Epidermal melanocyte (primary cell): Measurements from ENCODE around the gene SOX2.

Experiments
- DNase-seq: peaks from one replicate; pipeline ENCODE4 v3.0.0; 2011; ENCODE audit warnings: low spot score; ENCODE audit not compliant: insufficient read length

The SOX2 gene

DNA sequence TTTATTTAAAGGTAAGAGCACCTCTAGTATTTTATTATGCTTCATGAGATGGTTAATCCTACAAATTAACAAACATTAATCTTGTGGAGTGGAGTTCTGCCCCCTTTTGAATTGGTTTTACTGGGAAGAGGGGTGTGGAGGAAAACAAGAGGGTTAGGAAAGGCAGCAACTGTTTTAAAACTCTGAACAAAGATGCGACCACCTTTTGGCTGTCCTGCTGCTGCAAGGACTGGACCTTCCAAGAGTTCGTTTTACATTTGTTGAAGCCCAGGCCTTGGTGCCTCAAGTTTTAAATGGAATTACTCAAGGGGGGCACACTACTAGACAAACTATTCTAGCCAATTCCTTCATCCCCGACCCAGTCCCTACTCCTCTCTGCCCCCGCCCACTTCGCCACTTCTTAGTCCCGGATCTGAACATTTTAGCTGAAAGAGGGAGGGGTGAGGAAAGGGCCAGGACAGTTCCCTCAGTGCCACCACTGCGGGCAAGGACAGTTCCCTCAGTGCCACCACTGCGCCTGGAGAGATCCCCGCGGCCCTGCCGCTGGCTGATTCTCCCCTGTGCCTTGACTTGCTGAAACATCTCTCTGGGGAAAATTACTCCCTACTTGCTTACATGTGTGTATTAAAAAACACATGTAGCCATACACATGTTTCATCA is 11.2 kb downstream of the SOX2 start:
- no peak for DNase-seq

- DNase-seq = no peak
These were observed 12.0 kb downstream of the SOX2 start for GRCh38 chr3:181723625-181724191.

GRCh38 chr3:181724192-181724965 is 12.7 kb downstream of the SOX2 start:
- DNase-seq = no peak

- DNase-seq = no peak
These were observed 13.5 kb downstream of the SOX2 start for GRCh38 chr3:181725131-181725731.

DNA sequence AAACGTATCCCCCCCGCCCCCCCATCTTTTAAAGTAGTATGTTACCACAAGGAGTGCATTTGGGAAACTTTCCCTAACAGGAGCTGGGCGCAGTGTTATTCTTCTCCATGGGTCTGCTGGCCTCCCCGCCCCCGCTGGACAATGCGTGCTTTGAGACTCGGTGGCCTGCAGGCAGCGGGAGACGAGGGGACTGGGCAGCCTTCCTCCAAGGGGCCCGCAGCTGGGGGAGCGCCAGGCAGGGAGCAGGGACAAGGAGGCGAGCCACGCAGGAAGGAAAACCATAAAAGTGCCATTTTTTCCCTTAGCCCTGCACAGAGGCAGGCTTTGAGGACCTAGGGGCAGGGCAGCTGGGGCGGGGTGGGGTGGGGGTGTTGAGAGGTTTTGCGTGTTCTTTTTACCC is 14.1 kb downstream of the SOX2 start:
- DNase-seq = no peak

DNA sequence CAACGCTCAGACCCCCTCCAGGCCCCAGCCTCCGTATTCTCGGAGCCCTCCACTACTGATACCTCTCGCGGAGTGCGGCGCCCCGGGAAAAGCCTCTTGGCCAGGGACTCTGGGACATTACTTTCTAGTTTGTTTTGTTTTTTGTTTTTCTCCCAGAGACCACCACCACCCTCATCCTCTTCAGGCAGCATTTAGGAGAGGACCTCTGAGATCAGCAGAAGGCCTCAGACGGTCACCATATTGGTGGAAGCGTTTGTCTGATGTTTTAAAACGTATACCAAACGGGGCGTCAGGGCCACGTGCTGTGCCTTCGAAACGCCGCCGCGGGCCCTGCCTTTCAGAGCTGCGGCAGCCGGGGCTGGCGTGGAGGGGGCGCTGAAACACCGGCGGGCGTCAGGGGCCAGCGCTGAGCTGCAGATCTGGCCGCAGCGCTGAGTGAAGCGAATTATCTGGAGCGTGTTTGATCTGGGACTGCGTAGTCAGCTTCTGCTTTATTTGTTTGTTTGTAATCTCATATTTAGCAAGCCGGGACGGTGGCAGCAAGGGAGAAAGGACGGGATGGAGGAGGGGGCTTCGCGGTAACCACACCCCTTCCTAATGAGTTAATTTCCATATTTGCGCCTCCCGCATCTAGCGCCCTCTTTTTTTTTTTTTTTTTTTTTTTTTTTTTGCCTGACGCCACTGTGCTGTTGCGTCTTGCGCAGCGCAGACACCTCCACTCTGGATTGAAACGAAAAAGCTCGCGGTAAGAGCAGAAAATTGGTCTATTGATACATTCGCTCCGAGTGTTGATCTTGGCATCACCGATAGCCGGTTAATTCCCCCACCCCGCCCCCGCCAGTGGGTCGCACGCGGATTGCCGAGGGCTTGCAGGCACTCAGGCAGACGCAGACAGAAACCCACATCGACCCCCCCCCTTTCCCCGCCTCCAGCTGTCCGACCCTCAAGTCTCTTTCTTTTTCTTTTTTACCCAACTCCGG is 14.9 kb downstream of the SOX2 start:
- DNase-seq = no peak

DNA sequence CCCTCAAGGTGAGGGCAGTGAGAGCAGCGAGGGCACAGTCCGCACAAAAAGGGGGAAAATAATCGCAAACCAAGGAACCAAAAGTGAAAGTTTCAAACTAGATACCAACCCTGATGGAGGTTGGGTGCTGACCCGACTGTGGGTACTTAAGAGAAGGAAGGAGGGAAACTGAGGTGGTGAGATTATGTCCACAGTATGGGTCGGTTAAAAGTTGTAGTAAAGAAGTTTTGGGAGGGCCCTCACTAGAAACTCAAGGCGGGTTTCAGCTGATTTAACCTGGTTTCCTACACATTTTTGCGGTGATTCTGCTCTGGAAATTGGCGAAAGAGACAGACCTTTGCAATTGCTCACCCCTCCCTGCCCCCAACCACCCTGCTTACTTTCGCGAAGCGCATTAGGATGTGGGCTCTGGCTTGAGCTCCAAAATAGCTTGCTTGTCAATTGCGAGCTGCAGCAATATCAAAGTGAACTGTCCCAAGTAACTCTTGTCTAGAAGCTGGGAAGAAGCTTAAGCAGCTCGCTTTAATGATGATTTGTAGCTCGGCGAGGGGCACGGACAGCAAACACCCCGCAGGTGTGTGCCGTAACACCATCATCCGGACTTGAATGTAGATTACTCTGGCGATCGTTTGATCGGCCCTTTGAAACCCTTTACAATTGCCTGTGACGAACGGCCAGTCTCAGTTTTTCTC is 15.8 kb downstream of the SOX2 start:
- no peak for DNase-seq

DNA sequence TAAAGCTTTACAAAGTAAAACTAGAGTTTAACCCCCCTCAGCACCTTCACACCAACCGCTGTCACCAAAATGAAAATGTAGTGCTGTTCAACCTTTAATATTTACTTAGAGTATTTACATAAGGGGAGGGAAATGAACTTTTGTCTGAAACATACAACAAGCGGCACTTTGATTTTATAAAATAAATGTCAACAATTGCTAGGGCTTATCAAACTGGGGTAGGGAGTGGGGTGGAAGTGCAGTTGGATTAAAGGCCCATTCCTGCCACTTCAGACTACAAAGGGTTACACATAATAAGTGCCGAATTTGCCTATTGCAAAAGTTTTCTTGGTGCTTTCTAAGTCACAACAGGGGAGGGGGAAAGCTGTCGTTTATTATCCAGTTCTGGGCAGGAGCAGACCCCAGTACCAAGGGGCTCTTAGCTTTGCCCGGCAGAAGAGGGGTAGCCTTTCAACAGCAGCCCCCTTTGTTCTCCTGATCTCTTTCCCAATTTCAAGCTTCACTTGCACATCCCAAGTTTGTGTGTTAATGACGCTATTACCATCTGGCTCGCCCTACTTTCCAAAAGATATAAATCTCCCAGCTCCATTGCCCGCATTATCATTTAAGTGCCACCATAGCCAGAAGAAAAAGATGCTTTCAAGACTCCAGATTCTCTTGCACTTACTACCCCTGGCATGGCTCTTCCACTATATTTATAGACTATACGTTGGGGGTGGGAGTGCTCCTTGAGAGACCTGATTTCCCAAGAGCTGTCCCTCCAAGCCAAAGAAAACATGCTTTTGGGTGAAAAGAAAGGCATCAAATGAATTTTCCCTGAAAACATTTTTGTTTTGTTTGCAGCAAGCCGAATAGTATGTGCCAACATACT is 17.0 kb downstream of the SOX2 start:
- DNase-seq = no peak

DNA sequence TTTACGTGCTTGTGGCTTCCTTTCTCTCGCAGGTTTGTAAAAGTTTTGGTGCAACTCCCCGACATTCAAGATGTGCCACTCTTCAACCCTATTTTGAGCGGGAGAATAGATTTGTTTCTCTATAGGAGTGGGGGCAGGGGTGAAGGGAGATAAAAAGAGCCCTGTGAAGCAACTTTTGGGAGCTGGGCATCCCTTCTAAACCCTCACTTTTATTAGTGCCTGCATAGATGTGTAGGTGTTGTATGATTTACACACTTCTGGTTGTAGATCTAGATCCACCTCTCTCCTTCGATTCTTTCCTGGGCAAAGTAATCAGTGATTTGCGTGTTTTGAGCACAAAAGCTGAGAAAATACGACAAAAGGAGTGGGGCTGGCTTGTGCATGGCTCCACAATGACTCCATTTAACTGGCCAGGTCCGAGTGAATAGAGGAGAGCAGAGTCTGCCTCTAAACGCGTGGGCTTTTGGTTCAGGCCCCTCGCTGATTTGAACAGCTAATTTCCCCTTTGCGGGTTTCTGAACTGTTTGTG is 17.7 kb downstream of the SOX2 start:
- DNase-seq = no peak

DNA sequence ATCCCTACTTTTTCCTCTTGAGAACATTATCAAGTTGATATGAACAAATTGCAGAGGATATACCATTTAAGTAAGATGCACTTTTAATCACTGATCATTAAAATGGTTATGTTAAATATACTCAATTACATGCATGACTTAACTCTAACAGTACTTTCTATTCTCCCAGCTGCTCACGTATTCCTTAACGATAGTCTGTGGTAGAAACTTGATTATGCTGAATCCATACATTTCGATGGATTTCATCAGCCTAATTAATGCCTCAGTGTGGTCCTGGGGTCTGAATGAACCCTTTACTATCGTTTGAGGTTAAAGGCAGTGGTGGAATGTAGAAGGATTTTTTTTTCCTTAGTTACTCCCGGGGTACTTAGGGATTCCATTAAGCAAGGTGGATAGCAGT is 18.6 kb downstream of the SOX2 start:
- DNase-seq = no peak

- no peak for DNase-seq
These were observed 19.2 kb downstream of the SOX2 start for GRCh38 chr3:181730934-181731333.

DNA sequence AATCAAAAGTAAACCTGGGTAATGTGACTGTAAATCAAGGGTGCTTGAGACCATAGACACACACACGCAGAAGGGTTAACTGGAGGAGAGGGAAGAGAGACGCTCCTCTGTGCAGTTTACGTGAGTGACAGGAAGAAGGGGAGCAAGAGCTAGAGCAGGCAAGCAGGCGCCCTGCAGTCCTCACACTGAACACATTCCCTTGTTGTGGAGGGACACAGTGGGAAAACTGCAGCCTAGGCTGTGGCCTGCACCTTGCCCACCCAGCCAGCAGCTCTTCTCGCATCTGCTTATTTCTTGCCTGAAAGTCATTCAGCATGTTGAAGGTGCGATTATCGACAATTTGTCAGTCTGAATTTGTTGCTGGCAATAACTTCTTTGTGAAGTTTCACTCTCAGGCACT is 24.2 kb downstream of the SOX2 start:
- no peak for DNase-seq

GRCh38 chr3:181738551-181738950 is 26.8 kb downstream of the SOX2 start:
- DNase-seq = no peak

DNA sequence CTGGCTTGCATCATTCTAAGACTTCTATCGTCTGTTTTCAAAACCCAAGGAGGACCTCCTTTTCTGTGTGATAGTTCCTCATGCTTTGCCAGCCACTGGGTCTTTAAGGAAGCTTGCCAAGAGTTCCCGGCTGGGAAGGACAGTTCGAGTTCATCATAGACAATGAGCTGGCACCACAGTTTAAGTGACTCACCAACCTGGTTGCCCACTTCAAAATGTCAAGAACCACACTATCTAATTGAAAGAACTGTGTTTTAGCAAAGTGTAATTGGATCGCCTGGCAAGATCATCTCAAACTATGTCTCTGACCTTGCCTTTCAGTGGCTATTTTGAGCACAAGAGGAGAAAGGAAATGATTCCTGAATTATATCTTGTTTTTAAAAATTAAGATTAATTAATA is 27.9 kb downstream of the SOX2 start:
- DNase-seq = no peak

DNA sequence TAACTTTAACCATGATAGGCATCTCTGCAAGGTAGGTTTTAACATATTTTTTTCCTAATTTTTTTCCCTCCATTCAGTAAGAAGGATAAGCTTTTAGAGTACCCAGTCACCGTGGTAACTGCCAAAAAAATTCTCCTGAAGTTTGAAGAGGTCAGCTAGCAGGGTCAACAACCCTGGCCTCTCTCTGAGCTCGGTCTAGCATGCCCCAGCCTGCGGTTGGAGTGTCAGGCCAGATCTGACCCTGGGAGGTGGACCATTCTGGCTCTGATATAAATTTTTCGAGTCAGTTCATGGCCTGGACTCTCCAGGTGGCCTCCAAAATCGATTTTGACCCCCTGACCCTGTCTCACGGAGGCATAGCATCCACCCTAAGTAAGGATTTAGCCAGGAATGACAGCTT is 29.7 kb downstream of the SOX2 start:
- no peak for DNase-seq

DNA sequence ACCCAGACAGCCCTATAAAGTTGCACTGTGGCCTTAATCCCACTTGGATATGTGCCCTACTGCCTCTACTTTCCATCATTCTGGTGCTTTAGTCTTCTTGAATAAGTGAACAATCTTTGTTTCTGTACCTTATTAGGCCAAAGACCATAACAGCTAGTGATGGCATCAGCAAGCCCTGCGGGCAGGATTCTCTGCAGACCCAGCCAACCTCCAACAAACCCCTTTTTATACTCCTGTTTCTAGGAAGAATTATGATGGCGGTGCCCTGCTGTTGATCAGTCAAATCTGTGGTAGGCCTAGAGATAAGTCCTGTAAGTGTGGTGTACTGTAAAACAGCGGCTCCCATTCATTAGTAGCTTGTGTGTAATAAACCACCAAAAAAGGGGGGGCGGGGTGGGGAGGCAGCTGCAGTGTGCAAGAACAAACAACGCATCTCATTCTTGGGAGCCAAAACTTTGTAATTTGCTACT is 40.5 kb downstream of the SOX2 start:
- no peak for DNase-seq

DNA sequence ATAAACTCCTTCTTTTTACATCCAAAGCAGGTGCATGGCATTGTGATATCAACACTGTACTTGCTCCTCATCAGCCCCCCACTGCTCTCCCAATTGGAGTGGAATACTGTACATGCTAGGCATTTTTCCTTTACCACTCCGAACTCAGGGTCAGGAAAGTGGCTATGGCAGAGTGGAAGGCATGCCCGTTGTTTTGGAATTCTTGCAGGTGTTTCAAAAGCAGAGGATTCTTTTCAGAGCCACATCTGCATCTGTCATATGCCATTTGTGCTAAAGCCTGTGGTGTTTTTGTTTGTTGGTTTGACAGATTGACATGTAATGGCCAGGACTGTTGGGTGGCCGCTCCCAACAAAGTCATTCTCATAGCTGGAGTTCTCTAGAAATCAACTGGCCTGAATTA is 41.7 kb downstream of the SOX2 start:
- no peak for DNase-seq

- DNase-seq = no peak
These were observed 44.2 kb downstream of the SOX2 start for GRCh38 chr3:181755959-181756358.

DNA sequence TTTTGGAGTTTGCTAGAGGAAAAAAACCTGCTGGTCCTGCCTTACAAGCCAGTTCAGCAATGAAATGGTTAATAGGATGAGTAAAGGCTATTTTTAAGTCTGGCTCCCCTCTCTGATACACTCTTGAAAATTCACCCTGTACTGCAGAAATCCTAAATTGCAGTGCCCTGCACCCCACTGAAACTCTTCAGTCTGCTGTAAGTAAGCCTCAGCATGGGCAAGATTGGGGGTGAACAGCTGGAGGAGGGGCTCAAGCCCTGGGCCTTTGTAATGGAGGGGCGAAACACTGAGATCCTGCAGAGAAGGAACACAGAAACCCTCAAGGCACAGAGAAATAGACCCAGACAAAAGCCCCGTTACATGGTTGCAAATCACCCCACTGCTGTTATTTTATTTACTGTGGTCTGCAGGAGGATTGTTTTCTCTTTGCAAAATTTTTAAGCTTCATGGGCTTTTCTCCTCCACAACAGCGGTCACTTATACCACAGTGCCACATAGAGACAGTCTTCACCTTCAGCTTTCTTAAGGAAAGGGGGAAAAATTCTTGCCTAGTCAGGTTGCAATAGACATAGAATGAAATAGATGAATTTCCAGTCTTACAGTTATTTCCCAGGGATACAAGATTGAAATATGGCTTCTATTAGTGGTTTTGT is 45.0 kb downstream of the SOX2 start:
- no peak for DNase-seq
